IPS DF 6.9 (cell line): ENCODE measurements around the gene MYO9B.

ENCODE experiments used
- DNase-seq: peaks from one replicate; pipeline ENCODE4 v3.0.0-alpha.2; 2013; ENCODE audit warnings: low read depth, low spot score
- H3K27ac ChIP-seq: one replicate; pipeline ENCODE4 v1.5.1; 2013; ENCODE audit warnings: low read length, control low read depth
- H3K27me3 ChIP-seq: 2 replicates; pipeline ENCODE4 v1.6.1; 2013; ENCODE audit warnings: mild to moderate bottlenecking, low read length; ENCODE audit not compliant: control insufficient read depth, insufficient read depth
- H3K36me3 ChIP-seq: 2 replicates; pipeline ENCODE4 v1.6.1; 2013; ENCODE audit warnings: low read length; ENCODE audit not compliant: control insufficient read depth, insufficient read depth
- H3K4me1 ChIP-seq: 2 replicates; pipeline ENCODE4 v1.6.1; 2013; ENCODE audit warnings: low read length; ENCODE audit not compliant: control insufficient read depth, insufficient read depth
- H3K4me3 ChIP-seq: 2 replicates; pipeline ENCODE4 v1.5.1; 2013; ENCODE audit warnings: mild to moderate bottlenecking, low read length
- H3K9me3 ChIP-seq: 2 replicates; pipeline ENCODE4 v1.6.1; 2013; ENCODE audit warnings: low read length, inconsistent platforms; ENCODE audit not compliant: control insufficient read depth, insufficient read depth
- WGBS: extraction: QIAGEN DNeasy Blood & Tissue Kit; methylation state at CpG from one replicate; pipeline ENCODE4 v1.1.7; 2013; ENCODE audit warnings: mixed read lengths, missing lambda C conversion rate; ENCODE audit not compliant: insufficient read length, insufficient coverage; 5-methylcytosine and 5-hydroxymethylcytosine counted together

MYO9B gene

DNA sequence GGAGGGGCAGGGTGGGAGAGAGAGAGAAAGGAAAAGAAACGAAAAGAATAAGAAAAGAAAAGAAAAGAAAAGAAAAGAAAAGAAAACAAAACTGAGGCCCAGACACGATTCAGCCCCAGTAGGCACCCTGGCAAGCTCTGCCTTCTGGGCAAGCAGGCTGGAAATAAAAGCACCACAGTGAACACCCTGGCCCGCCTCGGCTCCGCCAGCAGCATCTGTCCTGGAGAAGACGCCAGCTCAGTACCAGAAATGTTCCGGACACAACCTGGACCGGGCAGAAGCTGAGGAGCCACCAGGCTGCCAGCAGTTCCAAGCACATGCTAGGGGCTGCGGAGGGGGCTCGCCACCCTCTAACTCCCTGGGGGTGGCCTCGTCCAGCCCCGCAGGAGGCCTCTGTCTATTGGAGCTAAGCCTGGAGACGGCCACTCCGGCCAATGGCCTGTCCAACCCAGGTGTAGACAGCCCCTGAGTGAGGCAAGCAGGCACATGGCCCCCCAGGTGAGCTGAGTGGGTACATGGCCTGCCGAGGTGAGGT, 37.5 kb upstream of the MYO9B start:
- DNase-seq: no peak
- H3K27ac ChIP-seq: no peak overlapping the region
- no peaks in the 10 kb centered on the region for H3K4me1 ChIP-seq
- H3K4me3 ChIP-seq: no peak overlapping the region
- H3K36me3 ChIP-seq: no peaks in the 10 kb centered on the region
- no peaks in the 10 kb centered on the region for H3K27me3 ChIP-seq
- H3K9me3 ChIP-seq: no peaks in the 10 kb centered on the region
- WGBS: 100% methylated on average over 1 of the region's 15 CpGs

DNA sequence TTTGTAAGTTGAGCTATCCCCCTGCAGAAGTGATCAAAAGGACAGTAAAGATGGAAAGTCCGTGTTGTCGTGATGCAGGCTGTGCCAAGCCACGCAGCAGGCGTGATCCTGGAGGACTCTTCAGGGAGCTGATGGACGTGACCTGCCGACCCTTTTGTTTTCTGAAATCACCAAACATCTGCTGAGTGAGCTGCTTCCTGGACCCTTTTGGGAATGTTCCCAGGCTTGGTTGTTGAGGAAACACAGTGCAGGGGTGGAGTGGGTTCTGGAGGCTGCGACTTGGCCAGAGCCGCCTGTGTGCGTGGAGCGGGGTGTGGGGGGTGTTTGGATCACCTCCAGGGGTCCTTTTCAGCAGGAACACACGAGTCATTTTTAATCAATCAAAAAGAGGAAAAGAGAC, 33.6 kb upstream of the MYO9B start:
- Histone ChIP-seq H3K36me3 (no peaks in the 10 kb centered on the region), H3K27me3 (no peaks in the 10 kb centered on the region), H3K4me3 (no peak overlapping the region), H3K9me3 (no peaks in the 10 kb centered on the region), H3K4me1 (no peaks in the 10 kb centered on the region), H3K27ac (no peak overlapping the region)
- DNase-seq: no peak
- no CpG with 5 or more reads among the region's 11 CpGs for WGBS

DNA sequence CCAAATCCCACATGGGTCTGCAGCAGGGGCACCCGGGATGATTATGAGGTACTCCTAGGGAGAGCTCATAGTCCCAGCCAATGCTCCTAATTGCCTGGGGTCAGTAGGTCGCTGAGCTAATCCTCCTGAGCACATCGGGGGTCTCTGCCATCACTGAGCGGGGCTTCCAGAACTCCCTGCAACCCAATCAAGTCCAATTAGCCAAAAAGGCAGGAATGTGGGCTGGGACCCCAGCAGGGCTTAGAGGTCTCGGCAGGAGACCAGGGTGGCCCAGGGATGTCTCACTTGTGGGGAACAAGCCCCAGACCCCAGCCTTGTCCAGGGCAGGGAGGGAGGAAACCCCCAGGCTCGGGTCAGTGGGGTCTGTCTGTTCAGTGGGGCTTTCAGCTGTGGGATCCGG, 31.8 kb upstream of the MYO9B start:
- no peak overlapping the region for H3K27ac ChIP-seq
- no peaks in the 10 kb centered on the region for H3K9me3 ChIP-seq
- H3K4me1 ChIP-seq: no peaks in the 10 kb centered on the region
- no peaks in the 10 kb centered on the region for H3K36me3 ChIP-seq
- H3K4me3 ChIP-seq: no peak overlapping the region
- H3K27me3 ChIP-seq: no peaks in the 10 kb centered on the region
- DNase-seq: no peak
- no CpG with 5 or more reads among the region's 7 CpGs for WGBS

DNA sequence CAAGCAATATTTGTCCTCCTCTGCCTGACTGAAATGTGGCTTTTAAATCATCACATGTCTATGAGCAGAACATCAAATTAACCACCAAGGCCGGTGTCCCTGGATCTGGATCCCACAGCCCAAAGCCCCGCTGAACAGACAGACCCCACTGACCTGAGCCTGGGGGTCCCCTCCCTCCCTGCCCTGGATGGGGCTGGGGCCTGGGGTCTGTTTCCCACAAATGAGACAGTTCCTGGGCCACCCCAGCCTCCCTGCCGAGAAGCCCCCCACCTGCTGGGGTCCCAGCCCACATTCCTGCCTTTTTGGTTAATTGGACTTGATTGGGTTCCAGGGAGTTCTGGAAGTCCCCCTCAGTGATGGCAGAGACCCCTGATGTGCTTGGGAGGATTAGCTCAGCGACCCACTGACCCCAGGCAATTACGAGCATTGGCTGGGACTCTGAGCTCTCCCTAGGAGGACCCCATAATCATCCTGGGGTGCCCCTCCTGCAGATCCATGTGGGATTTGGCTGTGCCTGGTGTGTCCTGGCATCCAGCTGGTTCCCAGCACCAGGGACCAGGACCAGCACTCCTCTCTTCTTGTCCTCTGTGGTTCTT, 29.6 kb upstream of the MYO9B start:
- Histone ChIP-seq H3K4me3 (no peak overlapping the region), H3K9me3 (no peaks in the 10 kb centered on the region), H3K36me3 (no peaks in the 10 kb centered on the region), H3K4me1 (no peaks in the 10 kb centered on the region), H3K27ac (no peak overlapping the region), H3K27me3 (no peaks in the 10 kb centered on the region)
- DNase-seq: no peak
- WGBS: no CpG with 5 or more reads among the region's 5 CpGs

DNA sequence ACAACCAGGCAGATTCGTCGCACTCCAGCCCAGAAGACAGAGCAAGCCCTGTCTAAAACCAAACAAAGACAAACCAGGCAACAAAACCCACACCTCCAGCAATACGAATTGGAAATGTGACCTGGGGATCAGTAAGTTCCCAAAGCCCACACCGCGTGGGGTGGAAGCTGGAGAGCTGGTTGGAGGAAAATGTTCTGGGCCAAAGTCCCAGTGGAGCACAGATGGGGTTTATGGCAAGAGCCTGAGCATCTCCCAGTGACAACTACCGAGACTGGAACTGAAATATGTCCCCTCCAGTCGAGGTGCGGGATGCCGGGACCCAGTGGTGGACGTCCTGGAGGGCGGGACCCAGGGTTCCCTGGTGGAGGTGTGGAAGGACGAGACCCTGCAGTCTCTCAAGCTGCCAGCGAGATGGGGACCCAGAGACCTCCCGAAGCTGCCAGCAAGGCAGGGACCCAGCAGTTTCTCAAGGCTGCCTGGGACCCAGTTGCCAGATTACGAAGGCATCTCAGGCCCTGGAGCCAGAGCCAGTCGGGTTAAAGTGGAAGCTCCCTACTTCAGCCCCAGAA, 26.6 kb upstream of the MYO9B start:
- Histone ChIP-seq H3K9me3 (no peaks in the 10 kb centered on the region), H3K4me3 (no peak overlapping the region), H3K4me1 (no peaks in the 10 kb centered on the region), H3K27me3 (no peaks in the 10 kb centered on the region), H3K27ac (no peak overlapping the region), H3K36me3 (0 out of 2 replicates have a peak, but pooled peaks cover 5% of the 10 kb centered on the region)
- DNase-seq: no peak
- WGBS: no CpG with 5 or more reads among the region's 16 CpGs

DNA sequence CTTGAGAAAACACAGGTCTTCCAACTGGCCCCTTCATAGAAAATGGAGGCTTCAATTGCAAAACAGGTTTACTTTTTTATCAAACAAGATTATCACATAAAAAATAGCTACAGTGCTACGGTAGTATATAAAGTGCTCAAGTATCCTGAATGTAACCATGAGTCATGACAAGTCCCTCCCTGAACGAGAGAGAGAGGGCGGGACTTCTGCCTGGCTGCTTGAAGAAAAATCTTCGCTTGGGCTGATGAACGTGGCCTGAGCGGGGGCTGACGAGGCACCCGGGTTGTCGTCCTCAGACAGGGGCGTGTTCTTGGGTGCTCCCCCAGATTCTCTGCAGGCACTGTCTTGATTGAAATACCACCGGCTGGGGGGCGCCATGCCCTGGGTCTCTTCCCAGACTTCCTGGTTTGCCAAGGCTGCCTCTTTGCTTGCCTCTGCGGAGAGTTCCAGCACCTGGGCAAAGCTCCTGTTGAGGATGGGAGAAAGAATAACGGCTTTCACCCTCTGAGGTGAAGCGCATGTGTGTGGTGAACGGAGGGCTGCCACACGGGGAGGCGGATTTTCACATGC, 25.8 kb upstream of the MYO9B start:
- H3K4me3 ChIP-seq: no peak overlapping the region
- no peak overlapping the region for H3K27ac ChIP-seq
- H3K27me3 ChIP-seq: no peaks in the 10 kb centered on the region
- DNase-seq: no peak
- H3K9me3 ChIP-seq: no peaks in the 10 kb centered on the region
- 0 out of 2 replicates have a peak, but pooled peaks cover 5% of the 10 kb centered on the region for H3K36me3 ChIP-seq
- no CpG with 5 or more reads among the region's 18 CpGs for WGBS
- H3K4me1 ChIP-seq: no peaks in the 10 kb centered on the region

DNA sequence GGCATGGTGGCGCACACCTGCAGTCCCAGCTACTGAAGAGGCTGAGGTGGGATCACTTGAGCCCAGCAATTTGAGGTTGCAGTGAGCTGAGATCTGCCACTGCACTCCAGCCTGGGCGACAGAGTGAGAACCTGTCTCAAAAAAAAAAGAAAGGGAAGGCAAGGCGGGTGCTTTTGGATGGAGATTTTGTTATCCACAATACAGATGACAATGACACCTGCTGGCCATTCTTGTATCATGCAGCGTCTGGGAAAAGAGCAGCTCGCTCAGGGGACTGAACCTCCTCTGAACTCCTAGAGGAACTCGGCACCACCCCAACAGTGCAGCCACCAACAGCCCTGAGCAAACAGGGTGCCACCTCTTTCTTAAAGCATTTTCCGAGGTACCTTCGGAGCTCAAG, 23.1 kb upstream of the MYO9B start:
- H3K4me3 ChIP-seq: no peak overlapping the region
- H3K36me3 ChIP-seq: peaks cover 11% of the 10 kb centered on the region; the same call in 1 of the 2 replicates
- no CpG with 5 or more reads among the region's 8 CpGs for WGBS

DNA sequence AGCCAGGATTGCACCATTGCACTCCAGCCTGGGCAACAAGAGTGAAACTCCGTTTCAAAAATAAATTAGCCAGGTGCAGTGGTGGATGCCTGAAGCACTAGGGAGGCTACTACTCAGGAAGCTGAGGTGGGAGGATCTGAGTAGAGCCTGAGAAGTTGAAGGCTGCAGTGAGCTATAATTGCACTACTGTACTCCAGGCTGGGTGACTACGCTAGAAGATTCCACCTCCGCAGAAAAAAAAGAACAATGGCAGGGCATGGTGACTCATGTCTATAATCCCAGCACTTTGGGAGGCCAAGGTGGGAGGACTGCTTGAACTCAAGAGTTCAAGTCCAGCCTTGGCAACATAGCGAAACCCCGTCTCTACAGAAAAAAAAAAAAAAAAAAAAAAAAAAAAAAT, 20.8 kb upstream of the MYO9B start:
- DNase-seq: no peak
- no peaks in the 10 kb centered on the region for H3K4me1 ChIP-seq
- peaks cover 5% of the 10 kb centered on the region for H3K9me3 ChIP-seq
- H3K27ac ChIP-seq: no peak overlapping the region
- no CpG with 5 or more reads among the region's 5 CpGs for WGBS
- peaks cover 31% of the 10 kb centered on the region for H3K36me3 ChIP-seq
- no peak overlapping the region for H3K4me3 ChIP-seq
- H3K27me3 ChIP-seq: no peaks in the 10 kb centered on the region

More for the DNA sequence above, 23.1 kb upstream of the MYO9B start:
- no peak for DNase-seq
- H3K27me3 ChIP-seq: no peaks in the 10 kb centered on the region
- no peaks in the 10 kb centered on the region for H3K9me3 ChIP-seq
- no peak overlapping the region for H3K27ac ChIP-seq
- H3K4me1 ChIP-seq: no peaks in the 10 kb centered on the region

DNA sequence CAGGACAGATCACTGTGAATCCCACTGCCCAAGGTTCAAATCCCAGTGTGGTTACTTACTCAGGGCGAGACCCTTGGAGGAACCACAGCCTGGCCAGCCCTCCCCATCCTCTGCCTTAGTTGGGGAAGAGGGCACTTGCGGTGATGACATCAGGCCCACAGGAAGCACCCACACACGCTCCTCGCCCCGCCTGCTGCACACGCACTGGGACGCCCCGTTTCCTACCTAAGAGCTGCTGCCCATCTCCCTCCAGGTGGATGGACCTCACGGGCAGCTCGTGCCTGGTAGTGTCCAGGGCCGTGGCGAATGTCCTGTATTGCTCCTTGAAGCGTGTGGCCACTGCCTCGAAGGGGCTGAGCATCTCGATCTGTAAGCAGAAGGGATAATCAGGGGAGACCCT, 19.9 kb upstream of the MYO9B start:
- no peak overlapping the region for H3K4me3 ChIP-seq
- H3K36me3 ChIP-seq: peaks cover 33% of the 10 kb centered on the region
- no CpG with 5 or more reads among the region's 15 CpGs for WGBS
- no peak overlapping the region for H3K27ac ChIP-seq
- H3K27me3 ChIP-seq: no peaks in the 10 kb centered on the region
- H3K4me1 ChIP-seq: no peaks in the 10 kb centered on the region
- no peak for DNase-seq
- H3K9me3 ChIP-seq: peaks cover 6% of the 10 kb centered on the region

DNA sequence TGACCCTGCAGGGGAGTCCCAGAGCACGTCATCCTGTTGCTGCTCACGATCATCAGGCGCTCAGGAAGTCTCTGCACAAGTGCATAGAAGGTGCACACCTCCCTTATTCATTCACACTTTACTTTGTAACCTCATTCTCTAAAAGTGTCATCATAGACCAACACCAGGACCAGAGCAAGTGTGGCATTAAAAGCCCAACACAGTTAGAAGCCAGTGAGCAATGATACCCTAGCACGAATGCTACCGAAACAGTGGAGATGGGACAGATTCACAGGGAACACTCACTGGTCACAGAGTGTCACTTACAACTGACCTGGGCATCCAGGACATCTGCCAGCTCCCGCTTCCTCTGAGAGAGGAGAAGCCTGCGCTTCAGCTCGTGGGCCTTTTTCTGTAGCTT, 17.3 kb upstream of the MYO9B start:
- Histone ChIP-seq H3K27me3 (no peaks in the 10 kb centered on the region), H3K4me1 (no peaks in the 10 kb centered on the region), H3K27ac (no peak overlapping the region), H3K9me3 (peaks cover 6% of the 10 kb centered on the region), H3K4me3 (no peak overlapping the region), H3K36me3 (peaks cover 28% of the 10 kb centered on the region)
- no peak for DNase-seq
- WGBS: no CpG with 5 or more reads among the region's 8 CpGs
